K562 (cell line): Measurements from ENCODE around the gene DNAJB12. TPM values are rescaled to one million over a fixed set of nuclear protein-coding genes. Genes with fewer than 3 reads are reported as not detected.

ENCODE experiments used
- CEBPB ChIP-seq: fragments of 450-650 bp; IDR thresholded peaks from 2 replicates; pipeline ENCODE4 v1.6.1; 2016; ENCODE audit warnings: missing genetic modification characterization, missing compliant biosample characterization
- HNRNPL ChIP-seq: fragments of 200-400 bp; formaldehyde crosslinking; IDR thresholded peaks from 2 replicates; pipeline ENCODE4 v1.6.1; 2017; ENCODE audit warnings: low read depth, mild to moderate bottlenecking, low read length
- PHB2 ChIP-seq: fragments of 450-650 bp; IDR thresholded peaks from 2 replicates; pipeline ENCODE4 v1.6.1; 2017; ENCODE audit warnings: low read depth
- SIN3A ChIP-seq, 2 experiments: fragments of 150-350 bp in 1 of 2; IDR thresholded peaks; 2 replicates each; pipeline ENCODE4 v1.6.1; 2011 to 2016; ENCODE audit warnings: borderline replicate concordance in 2 of 2, low read depth in 2 of 2, low read length in 2 of 2, mild to moderate bottlenecking in 2 of 2, moderate library complexity in 2 of 2; ENCODE audit not compliant: control insufficient read depth in 1 of 2
- TFAM ChIP-seq: fragments of 250-450 bp; sonication (Bioruptor Pico); conservative IDR thresholded peaks from 2 replicates; pipeline ENCODE4 v1.5.0; 2021; ENCODE audit warnings: mild to moderate bottlenecking, moderate library complexity
- ZFX ChIP-seq: sonication (generic); formaldehyde crosslinking; IDR thresholded peaks from 2 replicates; pipeline ENCODE4 v1.8.0; 2022; ENCODE audit warnings: mild to moderate bottlenecking, missing genetic modification reagents, moderate library complexity
- polyA plus RNA-seq, 8 experiments: library from polyadenylated mRNA; depleted of rRNA in 4 of 8; stranded (reverse) in 5 of 8; unstranded in 3 of 8; fragments of >200 nt; fragmentation: Nextera tagmentation in 2 of 8; fragmentation: Illumina TruSeq in 1 of 8; extraction: Ambion mirVana in 2 of 8; extraction: Trizol in 1 of 8; gene quantifications; 2 replicates each; pipeline versions ENCODE4 v1.2.1 to v1.2.3, GENCODE V29; 2011 to 2014; ENCODE audit warnings: inconsistent platforms in 1 of 8, missing spikeins in 1 of 8
- total RNA-seq, 7 experiments: library from RNA; depleted of rRNA in 6 of 7; stranded (reverse); fragments of >200 nt in 6 of 7; fragmentation: Illumina TruSeq in 2 of 7; extraction: Trizol in 2 of 7; gene quantifications; 2 replicates each; pipeline versions ENCODE4 v1.2.1 to v1.2.3, GENCODE V29; 2011 to 2021; ENCODE audit warnings: low replicate concordance in 1 of 7
- TF ChIP-seq, protein P1 (sequence below): IDR thresholded peaks from 3 replicates; pipeline ENCODE4 v1.6.1; 2011; ENCODE audit warnings: borderline replicate concordance, mild to moderate bottlenecking, moderate library complexity; ENCODE audit not compliant: insufficient read length; ENCODE audit errors: extremely low read depth
- TF ChIP-seq, protein P2 (sequence below): fragments of 450-650 bp; formaldehyde crosslinking; IDR thresholded peaks from 2 replicates; pipeline ENCODE4 v1.4.0; 2022; ENCODE audit warnings: mild to moderate bottlenecking, moderate library complexity
- TF ChIP-seq, protein P3 (sequence below): fragments of 450-650 bp; formaldehyde crosslinking; IDR thresholded peaks from 2 replicates; pipeline ENCODE4 v1.4.0; 2020; ENCODE audit warnings: mild to moderate bottlenecking, moderate library complexity
- TF ChIP-seq, protein P4 (sequence below): sonication (generic); formaldehyde crosslinking; IDR thresholded peaks from 2 replicates; pipeline ENCODE4 v1.4.0; 2020; ENCODE audit warnings: mild to moderate bottlenecking, missing genetic modification reagents
- TF ChIP-seq, protein P5 (sequence below): sonication (generic); formaldehyde crosslinking; IDR thresholded peaks from 2 replicates; pipeline ENCODE4 v1.9.0; 2022; ENCODE audit warnings: mild to moderate bottlenecking, missing genetic modification reagents
- TF ChIP-seq, protein P6 (sequence below): fragments of 250-450 bp; sonication (Bioruptor Pico); IDR thresholded peaks from 2 replicates; pipeline ENCODE4 v1.5.0; 2022; ENCODE audit warnings: mild to moderate bottlenecking
- TF ChIP-seq, protein P7 (sequence below): IDR thresholded peaks from 2 replicates; pipeline ENCODE4 v1.6.1; 2012; ENCODE audit warnings: low read depth, low read length, improper control_type of control experiment, borderline replicate concordance

Gene DNAJB12
- total and polyA plus RNA-seq, 9 of the 15 experiments (the other 6 are each of a cell fraction or from before 2014, with no cell fraction given), result 3.5 to 31.5 (median 20.3) TPM

DNA sequence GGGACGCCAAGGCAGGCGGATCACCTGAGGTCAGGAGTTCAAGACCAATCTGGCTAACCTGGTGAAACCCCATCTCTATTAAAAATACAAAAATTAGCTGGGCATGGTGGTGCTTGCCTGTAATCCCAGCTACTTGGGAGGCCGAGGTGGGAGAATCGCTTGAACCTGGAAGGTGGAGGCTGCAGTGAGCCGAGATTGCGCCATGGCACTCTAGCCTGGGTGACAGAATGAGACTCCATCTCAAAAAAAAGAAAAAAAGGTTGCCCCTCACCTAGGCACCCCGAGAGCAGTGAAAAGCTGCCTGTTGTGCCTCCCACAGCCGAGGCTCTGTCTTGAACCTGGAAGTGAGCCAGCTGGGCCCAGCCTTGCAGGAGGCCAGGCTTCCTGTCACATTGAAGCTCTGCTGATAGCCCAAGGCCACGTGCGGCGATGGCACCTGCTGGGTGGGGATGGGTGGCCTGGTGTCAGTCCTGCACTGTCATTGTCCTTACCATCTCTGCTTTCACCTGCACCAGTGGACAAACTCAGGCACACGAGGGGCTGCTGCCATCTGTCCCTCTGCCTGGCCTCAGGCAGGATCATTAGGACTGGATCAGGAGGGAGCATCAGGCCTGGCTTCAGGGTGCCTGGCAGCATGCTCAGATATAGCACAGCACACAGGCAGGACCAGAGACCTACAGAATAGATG lies 37.8 kb downstream of the DNAJB12 start (continued):
- TF ChIP-seq, protein P1, sequence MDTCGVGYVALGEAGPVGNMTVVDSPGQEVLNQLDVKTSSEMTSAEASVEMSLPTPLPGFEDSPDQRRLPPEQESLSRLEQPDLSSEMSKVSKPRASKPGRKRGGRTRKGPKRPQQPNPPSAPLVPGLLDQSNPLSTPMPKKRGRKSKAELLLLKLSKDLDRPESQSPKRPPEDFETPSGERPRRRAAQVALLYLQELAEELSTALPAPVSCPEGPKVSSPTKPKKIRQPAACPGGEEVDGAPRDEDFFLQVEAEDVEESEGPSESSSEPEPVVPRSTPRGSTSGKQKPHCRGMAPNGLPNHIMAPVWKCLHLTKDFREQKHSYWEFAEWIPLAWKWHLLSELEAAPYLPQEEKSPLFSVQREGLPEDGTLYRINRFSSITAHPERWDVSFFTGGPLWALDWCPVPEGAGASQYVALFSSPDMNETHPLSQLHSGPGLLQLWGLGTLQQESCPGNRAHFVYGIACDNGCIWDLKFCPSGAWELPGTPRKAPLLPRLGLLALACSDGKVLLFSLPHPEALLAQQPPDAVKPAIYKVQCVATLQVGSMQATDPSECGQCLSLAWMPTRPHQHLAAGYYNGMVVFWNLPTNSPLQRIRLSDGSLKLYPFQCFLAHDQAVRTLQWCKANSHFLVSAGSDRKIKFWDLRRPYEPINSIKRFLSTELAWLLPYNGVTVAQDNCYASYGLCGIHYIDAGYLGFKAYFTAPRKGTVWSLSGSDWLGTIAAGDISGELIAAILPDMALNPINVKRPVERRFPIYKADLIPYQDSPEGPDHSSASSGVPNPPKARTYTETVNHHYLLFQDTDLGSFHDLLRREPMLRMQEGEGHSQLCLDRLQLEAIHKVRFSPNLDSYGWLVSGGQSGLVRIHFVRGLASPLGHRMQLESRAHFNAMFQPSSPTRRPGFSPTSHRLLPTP, result no peak
- TF ChIP-seq SIN3A (IDR thresholded peaks at IDR 0.05; ENCODE audit: borderline replicate concordance in 2 of 2, control insufficient read depth in 1 of 2, low read depth in 2 of 2, low read length in 2 of 2) (no peak), ZFX (CRISPR knock-in tag) (peak; percentile 58), TFAM (no peak), PHB2 (no peak), HNRNPL (no peak), CEBPB (peak; percentile 76)
- TF ChIP-seq, protein P2, sequence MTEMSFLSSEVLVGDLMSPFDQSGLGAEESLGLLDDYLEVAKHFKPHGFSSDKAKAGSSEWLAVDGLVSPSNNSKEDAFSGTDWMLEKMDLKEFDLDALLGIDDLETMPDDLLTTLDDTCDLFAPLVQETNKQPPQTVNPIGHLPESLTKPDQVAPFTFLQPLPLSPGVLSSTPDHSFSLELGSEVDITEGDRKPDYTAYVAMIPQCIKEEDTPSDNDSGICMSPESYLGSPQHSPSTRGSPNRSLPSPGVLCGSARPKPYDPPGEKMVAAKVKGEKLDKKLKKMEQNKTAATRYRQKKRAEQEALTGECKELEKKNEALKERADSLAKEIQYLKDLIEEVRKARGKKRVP (CRISPR knock-in tag), result 0 out of 2 replicates have a peak, but pooled peaks have one; percentile 47
- TF ChIP-seq, protein P3, sequence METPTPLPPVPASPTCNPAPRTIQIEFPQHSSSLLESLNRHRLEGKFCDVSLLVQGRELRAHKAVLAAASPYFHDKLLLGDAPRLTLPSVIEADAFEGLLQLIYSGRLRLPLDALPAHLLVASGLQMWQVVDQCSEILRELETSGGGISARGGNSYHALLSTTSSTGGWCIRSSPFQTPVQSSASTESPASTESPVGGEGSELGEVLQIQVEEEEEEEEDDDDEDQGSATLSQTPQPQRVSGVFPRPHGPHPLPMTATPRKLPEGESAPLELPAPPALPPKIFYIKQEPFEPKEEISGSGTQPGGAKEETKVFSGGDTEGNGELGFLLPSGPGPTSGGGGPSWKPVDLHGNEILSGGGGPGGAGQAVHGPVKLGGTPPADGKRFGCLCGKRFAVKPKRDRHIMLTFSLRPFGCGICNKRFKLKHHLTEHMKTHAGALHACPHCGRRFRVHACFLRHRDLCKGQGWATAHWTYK (CRISPR knock-in tag), result peak; percentile 94
- TF ChIP-seq, protein P4, sequence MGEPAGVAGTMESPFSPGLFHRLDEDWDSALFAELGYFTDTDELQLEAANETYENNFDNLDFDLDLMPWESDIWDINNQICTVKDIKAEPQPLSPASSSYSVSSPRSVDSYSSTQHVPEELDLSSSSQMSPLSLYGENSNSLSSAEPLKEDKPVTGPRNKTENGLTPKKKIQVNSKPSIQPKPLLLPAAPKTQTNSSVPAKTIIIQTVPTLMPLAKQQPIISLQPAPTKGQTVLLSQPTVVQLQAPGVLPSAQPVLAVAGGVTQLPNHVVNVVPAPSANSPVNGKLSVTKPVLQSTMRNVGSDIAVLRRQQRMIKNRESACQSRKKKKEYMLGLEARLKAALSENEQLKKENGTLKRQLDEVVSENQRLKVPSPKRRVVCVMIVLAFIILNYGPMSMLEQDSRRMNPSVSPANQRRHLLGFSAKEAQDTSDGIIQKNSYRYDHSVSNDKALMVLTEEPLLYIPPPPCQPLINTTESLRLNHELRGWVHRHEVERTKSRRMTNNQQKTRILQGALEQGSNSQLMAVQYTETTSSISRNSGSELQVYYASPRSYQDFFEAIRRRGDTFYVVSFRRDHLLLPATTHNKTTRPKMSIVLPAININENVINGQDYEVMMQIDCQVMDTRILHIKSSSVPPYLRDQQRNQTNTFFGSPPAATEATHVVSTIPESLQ (CRISPR knock-in tag), result no peak
- TF ChIP-seq, protein P5, sequence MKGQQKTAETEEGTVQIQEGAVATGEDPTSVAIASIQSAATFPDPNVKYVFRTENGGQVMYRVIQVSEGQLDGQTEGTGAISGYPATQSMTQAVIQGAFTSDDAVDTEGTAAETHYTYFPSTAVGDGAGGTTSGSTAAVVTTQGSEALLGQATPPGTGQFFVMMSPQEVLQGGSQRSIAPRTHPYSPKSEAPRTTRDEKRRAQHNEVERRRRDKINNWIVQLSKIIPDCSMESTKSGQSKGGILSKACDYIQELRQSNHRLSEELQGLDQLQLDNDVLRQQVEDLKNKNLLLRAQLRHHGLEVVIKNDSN, result peak; percentile 61; the same call in 1 of the 2 replicates
- TF ChIP-seq, protein P6, sequence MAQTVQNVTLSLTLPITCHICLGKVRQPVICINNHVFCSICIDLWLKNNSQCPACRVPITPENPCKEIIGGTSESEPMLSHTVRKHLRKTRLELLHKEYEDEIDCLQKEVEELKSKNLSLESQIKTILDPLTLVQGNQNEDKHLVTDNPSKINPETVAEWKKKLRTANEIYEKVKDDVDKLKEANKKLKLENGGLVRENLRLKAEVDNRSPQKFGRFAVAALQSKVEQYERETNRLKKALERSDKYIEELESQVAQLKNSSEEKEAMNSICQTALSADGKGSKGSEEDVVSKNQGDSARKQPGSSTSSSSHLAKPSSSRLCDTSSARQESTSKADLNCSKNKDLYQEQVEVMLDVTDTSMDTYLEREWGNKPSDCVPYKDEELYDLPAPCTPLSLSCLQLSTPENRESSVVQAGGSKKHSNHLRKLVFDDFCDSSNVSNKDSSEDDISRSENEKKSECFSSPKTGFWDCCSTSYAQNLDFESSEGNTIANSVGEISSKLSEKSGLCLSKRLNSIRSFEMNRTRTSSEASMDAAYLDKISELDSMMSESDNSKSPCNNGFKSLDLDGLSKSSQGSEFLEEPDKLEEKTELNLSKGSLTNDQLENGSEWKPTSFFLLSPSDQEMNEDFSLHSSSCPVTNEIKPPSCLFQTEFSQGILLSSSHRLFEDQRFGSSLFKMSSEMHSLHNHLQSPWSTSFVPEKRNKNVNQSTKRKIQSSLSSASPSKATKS, result no peak
- TF ChIP-seq, protein P7, sequence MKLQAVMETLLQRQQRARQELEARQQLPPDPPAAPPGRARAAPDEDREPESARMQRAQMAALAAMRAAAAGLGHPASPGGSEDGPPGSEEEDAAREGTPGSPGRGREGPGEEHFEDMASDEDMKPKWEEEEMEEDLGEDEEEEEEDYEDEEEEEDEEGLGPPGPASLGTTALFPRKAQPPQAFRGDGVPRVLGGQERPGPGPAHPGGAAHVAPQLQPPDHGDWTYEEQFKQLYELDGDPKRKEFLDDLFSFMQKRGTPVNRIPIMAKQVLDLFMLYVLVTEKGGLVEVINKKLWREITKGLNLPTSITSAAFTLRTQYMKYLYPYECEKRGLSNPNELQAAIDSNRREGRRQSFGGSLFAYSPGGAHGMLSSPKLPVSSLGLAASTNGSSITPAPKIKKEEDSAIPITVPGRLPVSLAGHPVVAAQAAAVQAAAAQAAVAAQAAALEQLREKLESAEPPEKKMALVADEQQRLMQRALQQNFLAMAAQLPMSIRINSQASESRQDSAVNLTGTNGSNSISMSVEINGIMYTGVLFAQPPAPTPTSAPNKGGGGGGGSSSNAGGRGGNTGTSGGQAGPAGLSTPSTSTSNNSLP, result no peak
